A549 (cell line): ENCODE results near the gene CD34.

ENCODE experiments used
- EP300 ChIP-seq, 2 experiments: fragments of >200 bp; sonication (Bioruptor Twin); formaldehyde crosslinking; IDR thresholded peaks; 2 replicates in 1 of 2; 3 replicates in 1 of 2; pipeline ENCODE4 v1.6.1; 2016 to 2017
- FOSL2 ChIP-seq, 2 experiments: fragments of 450-650 bp in 1 of 2; fragments of >200 bp in 1 of 2; sonication (Bioruptor Twin) in 1 of 2; formaldehyde crosslinking; IDR thresholded peaks; 2 replicates each; pipeline versions ENCODE4 v1.5.0 to v1.6.1; 2016 to 2020; ENCODE audit warnings: mild to moderate bottlenecking in 1 of 2, moderate library complexity in 1 of 2
- JUNB ChIP-seq: fragments of >200 bp; sonication (Bioruptor Twin); formaldehyde crosslinking; IDR thresholded peaks from 2 replicates; pipeline ENCODE4 v1.6.1; 2016
- MYC ChIP-seq: IDR thresholded peaks from 2 replicates; pipeline ENCODE4 v1.6.1; 2012; ENCODE audit warnings: mild to moderate bottlenecking, inconsistent platforms, low read length, improper control_type of control experiment, borderline replicate concordance
- NR3C1 ChIP-seq: fragments of >200 bp; sonication (Bioruptor Twin); formaldehyde crosslinking; IDR thresholded peaks from 3 replicates; pipeline ENCODE4 v1.6.1; 2017
- POLR2A ChIP-seq: IDR thresholded peaks from 2 replicates; pipeline ENCODE4 v1.6.1; 2012; ENCODE audit warnings: mild to moderate bottlenecking, low read length
- RFX5 ChIP-seq: fragments of 450-650 bp; IDR thresholded peaks from 2 replicates; pipeline ENCODE4 v1.7.1; 2014; ENCODE audit warnings: antibody characterized with exemption, mild to moderate bottlenecking, moderate library complexity
- SMC3 ChIP-seq: fragments of >200 bp; sonication (Bioruptor Twin); formaldehyde crosslinking; IDR thresholded peaks from 3 replicates; pipeline ENCODE4 v1.6.1; 2018; ENCODE audit warnings: inconsistent platforms
- SREBF2 ChIP-seq: fragments of 450-650 bp; IDR thresholded peaks from 2 replicates; pipeline ENCODE4 v1.6.1; 2014; ENCODE audit warnings: mild to moderate bottlenecking, moderate library complexity
- ZFP36 ChIP-seq: fragments of 450-650 bp; IDR thresholded peaks from 2 replicates; pipeline ENCODE4 v1.6.1; 2014; ENCODE audit warnings: borderline replicate concordance; ENCODE audit not compliant: partially characterized antibody
- ZNF302 ChIP-seq: fragments of 250-450 bp; sonication (Bioruptor Pico); IDR thresholded peaks from 2 replicates; pipeline ENCODE4 v1.9.0; 2021; ENCODE audit warnings: inconsistent platforms, mild to moderate bottlenecking, moderate library complexity
- TF ChIP-seq, protein P1 (sequence below): fragments of >200 bp; sonication (Bioruptor Twin); formaldehyde crosslinking; IDR thresholded peaks from 3 replicates; pipeline ENCODE4 v1.5.1; 2016
- TF ChIP-seq, protein P2 (sequence below): fragments of 450-650 bp; IDR thresholded peaks from 2 replicates; pipeline ENCODE4 v1.6.1; 2014; ENCODE audit warnings: antibody characterized with exemption
- TF ChIP-seq, protein P3 (sequence below): IDR thresholded peaks from 2 replicates; pipeline ENCODE4 v1.6.1; 2012

DNA sequence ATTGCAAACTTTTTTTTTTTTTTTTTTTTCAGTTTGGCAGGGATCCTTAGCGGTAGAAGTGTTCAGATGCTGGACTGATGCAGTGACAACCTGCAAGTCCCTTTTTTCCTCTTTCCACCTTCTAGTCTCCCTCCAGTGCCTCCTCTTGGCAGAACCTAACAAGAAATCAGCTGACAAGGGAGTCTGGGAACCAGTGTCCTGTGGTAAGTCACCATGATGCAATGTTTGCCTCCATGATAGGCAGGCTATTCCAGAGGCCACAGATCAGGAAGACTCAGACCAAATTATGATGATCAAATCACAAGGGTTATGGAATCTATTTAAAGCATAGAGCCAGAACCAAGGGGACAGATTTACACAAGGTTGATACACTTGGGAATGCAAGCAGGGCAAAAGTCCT lies 3.0 kb upstream of the CD34 start:
- TF ChIP-seq, protein P1, sequence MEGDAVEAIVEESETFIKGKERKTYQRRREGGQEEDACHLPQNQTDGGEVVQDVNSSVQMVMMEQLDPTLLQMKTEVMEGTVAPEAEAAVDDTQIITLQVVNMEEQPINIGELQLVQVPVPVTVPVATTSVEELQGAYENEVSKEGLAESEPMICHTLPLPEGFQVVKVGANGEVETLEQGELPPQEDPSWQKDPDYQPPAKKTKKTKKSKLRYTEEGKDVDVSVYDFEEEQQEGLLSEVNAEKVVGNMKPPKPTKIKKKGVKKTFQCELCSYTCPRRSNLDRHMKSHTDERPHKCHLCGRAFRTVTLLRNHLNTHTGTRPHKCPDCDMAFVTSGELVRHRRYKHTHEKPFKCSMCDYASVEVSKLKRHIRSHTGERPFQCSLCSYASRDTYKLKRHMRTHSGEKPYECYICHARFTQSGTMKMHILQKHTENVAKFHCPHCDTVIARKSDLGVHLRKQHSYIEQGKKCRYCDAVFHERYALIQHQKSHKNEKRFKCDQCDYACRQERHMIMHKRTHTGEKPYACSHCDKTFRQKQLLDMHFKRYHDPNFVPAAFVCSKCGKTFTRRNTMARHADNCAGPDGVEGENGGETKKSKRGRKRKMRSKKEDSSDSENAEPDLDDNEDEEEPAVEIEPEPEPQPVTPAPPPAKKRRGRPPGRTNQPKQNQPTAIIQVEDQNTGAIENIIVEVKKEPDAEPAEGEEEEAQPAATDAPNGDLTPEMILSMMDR: no peak
- TF ChIP-seq, protein P2, sequence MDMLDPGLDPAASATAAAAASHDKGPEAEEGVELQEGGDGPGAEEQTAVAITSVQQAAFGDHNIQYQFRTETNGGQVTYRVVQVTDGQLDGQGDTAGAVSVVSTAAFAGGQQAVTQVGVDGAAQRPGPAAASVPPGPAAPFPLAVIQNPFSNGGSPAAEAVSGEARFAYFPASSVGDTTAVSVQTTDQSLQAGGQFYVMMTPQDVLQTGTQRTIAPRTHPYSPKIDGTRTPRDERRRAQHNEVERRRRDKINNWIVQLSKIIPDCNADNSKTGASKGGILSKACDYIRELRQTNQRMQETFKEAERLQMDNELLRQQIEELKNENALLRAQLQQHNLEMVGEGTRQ: no peak
- TF ChIP-seq MYC (no peak), POLR2A (no peak), ZFP36 (no peak), RFX5 (no peak), EP300 (IDR thresholded peaks at IDR 0.05) (no peak), SMC3 (no peak), JUNB (no peak), ZNF302 (no peak), NR3C1 (no peak), SREBF2 (no peak), FOSL2 (IDR thresholded peaks at IDR 0.05) (no peak), FOSL2 (CRISPR knock-in tag; IDR thresholded peaks at IDR 0.05) (no peak)
- TF ChIP-seq, protein P3, sequence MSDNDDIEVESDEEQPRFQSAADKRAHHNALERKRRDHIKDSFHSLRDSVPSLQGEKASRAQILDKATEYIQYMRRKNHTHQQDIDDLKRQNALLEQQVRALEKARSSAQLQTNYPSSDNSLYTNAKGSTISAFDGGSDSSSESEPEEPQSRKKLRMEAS: no peak
